Endothelial cell of umbilical vein (primary cell): ENCODE data around the gene HDAC1. TPM values are rescaled to one million over a fixed set of nuclear protein-coding genes. Genes with fewer than 3 reads are reported as not detected.

Experiments used
- BruUV-seq: library from RNA; stranded (reverse); fragments of 400-500 nt; replicated peaks from 2 replicates; lab custom pipeline; 2021; lab: Mats Ljungman, UMichigan
- CTCF ChIA-PET: fragments of 300-600, 350-600 bp; sonication (Branson Sonifier 250); formaldehyde crosslinking; loops from one replicate; lab custom pipeline; 2021; ENCODE audit warnings: antibody characterized with exemption, inconsistent platforms; lab: Charles Lee
- POLR2A ChIA-PET: fragments of 300-600, 350-600 bp; sonication (Branson Sonifier 250); formaldehyde crosslinking; loops from one replicate; lab custom pipeline; 2021; ENCODE audit warnings: antibody characterized with exemption, inconsistent platforms; lab: Charles Lee
- DNase-seq: peaks from one replicate; pipeline ENCODE4 v3.0.0-alpha.2; 2011; ENCODE audit warnings: low read depth, low spot score
- FAIRE-seq: peaks from 2 replicates; lab custom pipeline; 2011; peaks lifted over from hg19 to GRCh38; lab: Jason Lieb, UNC
- H2AFZ ChIP-seq: 2 replicates; pipeline ENCODE4 v1.6.0; 2012; ENCODE audit warnings: low read depth, low read length, control low read depth, inconsistent platforms
- H3K27ac ChIP-seq: 2 replicates; pipeline ENCODE4 v1.5.1; 2011; ENCODE audit warnings: low read depth, mild to moderate bottlenecking, control low read depth, low read length, moderate library complexity; ENCODE audit not compliant: insufficient read depth
- H3K27me3 ChIP-seq, 2 experiments: 2 replicates each; pipeline versions ENCODE4 v1.6.0 to v1.6.1; 2011; ENCODE audit warnings: low read length in 2 of 2, mixed read lengths in 1 of 2; ENCODE audit not compliant: control insufficient read depth in 2 of 2, insufficient read depth in 2 of 2
- H3K36me3 ChIP-seq, 2 experiments: 2 replicates in 1 of 2; 3 replicates in 1 of 2; pipeline ENCODE4 v1.5.1; 2011; ENCODE audit warnings: low read length in 2 of 2, mild to moderate bottlenecking in 1 of 2, moderate library complexity in 1 of 2; ENCODE audit not compliant: control insufficient read depth in 2 of 2, insufficient read depth in 2 of 2; ENCODE audit errors: extremely low read depth in 1 of 2
- H3K4me1 ChIP-seq: 3 replicates; pipeline ENCODE4 v1.5.1; 2011; ENCODE audit warnings: mild to moderate bottlenecking, low read length; ENCODE audit not compliant: control insufficient read depth, insufficient read depth; ENCODE audit errors: extremely low read depth
- H3K4me2 ChIP-seq: 2 replicates; pipeline ENCODE4 v1.6.1; 2011; ENCODE audit warnings: low read length, control low read depth, mixed read lengths; ENCODE audit not compliant: insufficient read depth
- H3K4me3 ChIP-seq, 3 experiments: fragments of 200-600 bp in 1 of 3; sonication (generic), shearing (Covaris generic) in 1 of 3; replicated peaks in 1 of 3; 2 replicates each; pipeline ENCODE4 v1.5.1; 2011 to 2016; ENCODE audit warnings: control low read depth in 3 of 3, low read length in 3 of 3, mild to moderate bottlenecking in 2 of 3, inconsistent platforms in 1 of 3, low read depth in 1 of 3, moderate library complexity in 1 of 3; ENCODE audit not compliant: insufficient read depth in 1 of 3
- H3K79me2 ChIP-seq: 2 replicates; pipeline ENCODE4 v1.6.0; 2012; ENCODE audit warnings: low read length, inconsistent platforms; ENCODE audit not compliant: control insufficient read depth, insufficient read depth
- H3K9ac ChIP-seq: replicated peaks from 2 replicates; pipeline ENCODE3; 2011; ENCODE audit warnings: low read length, control low read depth; ENCODE audit not compliant: insufficient read depth; ENCODE audit errors: extremely low read depth
- H3K9me1 ChIP-seq: replicated peaks from 3 replicates; pipeline ENCODE4 v1.6.0; 2011; ENCODE audit warnings: mild to moderate bottlenecking, low read length; ENCODE audit not compliant: control insufficient read depth, insufficient read depth; ENCODE audit errors: extremely low read depth
- H3K9me3 ChIP-seq: replicated peaks from 2 replicates; pipeline ENCODE4 v1.5.1; 2012; ENCODE audit warnings: low read length, inconsistent platforms; ENCODE audit not compliant: control insufficient read depth, insufficient read depth
- H4K20me1 ChIP-seq: replicated peaks from 2 replicates; pipeline ENCODE3; 2011; ENCODE audit warnings: mild to moderate bottlenecking, low read length; ENCODE audit not compliant: control insufficient read depth, insufficient read depth; ENCODE audit errors: extremely low read depth
- EZH2 ChIP-seq: IDR thresholded peaks from 2 replicates; pipeline ENCODE4 v1.6.1; 2012; ENCODE audit warnings: borderline replicate concordance, low read depth, mild to moderate bottlenecking, moderate library complexity, low read length, inconsistent platforms; ENCODE audit not compliant: severe bottlenecking
- GATA2 ChIP-seq: IDR thresholded peaks from 2 replicates; pipeline ENCODE4 v1.7.0; 2011; ENCODE audit warnings: low read depth, mild to moderate bottlenecking, moderate library complexity, mixed read lengths, low read length; ENCODE audit not compliant: insufficient read length, insufficient read depth
- JUN ChIP-seq: IDR thresholded peaks from 2 replicates; pipeline ENCODE4 v1.6.1; 2011; ENCODE audit warnings: borderline replicate concordance, low read depth; ENCODE audit not compliant: insufficient read length, insufficient read depth
- MYC ChIP-seq: IDR thresholded peaks from one replicate; pipeline ENCODE4 v1.6.1; 2011; ENCODE audit warnings: mild to moderate bottlenecking, low read depth, low read length
- POLR2A ChIP-seq: IDR thresholded peaks from 2 replicates; pipeline ENCODE4 v1.6.1; 2012; ENCODE audit warnings: low read depth, mild to moderate bottlenecking, control low read depth, low read length
- dilution Hi-C: fragments of 300-500 bp; cut with MboI; formaldehyde crosslinking; loops from one replicate; pipeline ENCODE4 v1.15.0; 2019; ENCODE audit warnings: low sequenced_read_pairs; ENCODE audit not compliant: extremely low pct_ligation_motif_present
- intact Hi-C: fragments of 100-400 bp; cut with micrococcal nuclease; formaldehyde crosslinking; loops from one replicate; pipeline ENCODE4 v1.10.0; 2022
- polyA plus RNA-seq, 4 experiments: library from polyadenylated mRNA; depleted of rRNA in 3 of 4; stranded (reverse) in 3 of 4; unstranded in 1 of 4; fragments of >200 nt; gene quantifications; 2 replicates each; pipeline versions ENCODE4 v1.2.1 to v1.2.3, GENCODE V29; 2011 to 2012; ENCODE audit warnings: missing spikeins in 1 of 4
- total RNA-seq: library from RNA; stranded (reverse); gene quantifications from 2 replicates; pipeline ENCODE4 v1.2.3, GENCODE V29; 2021
- TF ChIP-seq, protein P1 (sequence below): IDR thresholded peaks from 2 replicates; pipeline ENCODE4 v1.6.1; 2011; ENCODE audit not compliant: insufficient read depth, insufficient read length
- TF ChIP-seq, protein P2 (sequence below), 2 donors: IDR thresholded peaks; 1 replicate in 1 of 2; 2 replicates in 1 of 2; pipeline ENCODE4 v1.5.1; 2011; ENCODE audit warnings: low read length in 2 of 2, mild to moderate bottlenecking in 2 of 2, moderate library complexity in 2 of 2, control low read depth in 1 of 2, inconsistent platforms in 1 of 2, low read depth in 1 of 2; ENCODE audit not compliant: insufficient read depth in 1 of 2; ENCODE audit errors: extremely low read depth in 1 of 2

The HDAC1 gene
- total and polyA plus RNA-seq, 2 donors (not counting 3 experiments of a cell fraction or from before 2014, with no cell fraction given), result 138 to 141 TPM

DNA sequence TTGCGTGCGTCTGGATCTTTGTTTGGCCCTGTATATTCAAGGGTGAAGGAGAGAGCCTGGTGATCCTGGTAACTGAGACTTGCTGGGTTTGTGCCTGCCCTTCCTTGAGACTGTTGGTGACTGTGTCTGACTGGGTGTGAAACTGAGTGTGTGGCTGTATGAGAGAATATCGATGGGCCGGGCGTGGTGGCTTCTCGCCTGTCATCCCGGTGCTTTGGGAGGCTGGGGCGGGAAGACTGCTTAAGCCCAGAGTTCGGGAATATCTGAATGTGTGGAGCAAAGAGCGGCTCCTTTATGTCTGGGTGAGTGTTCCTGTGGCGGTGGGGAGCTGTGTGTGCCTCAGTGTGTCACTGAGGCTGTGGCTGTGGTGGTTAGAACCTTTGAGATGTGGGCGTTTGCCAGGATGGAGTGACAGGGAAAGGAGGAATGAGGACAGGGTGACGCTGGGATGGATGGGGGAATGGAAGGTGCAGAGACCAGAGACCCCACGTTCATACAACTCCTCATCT lies 46.8 kb downstream of the HDAC1 start:
- intact Hi-C loops (loop anchor here (5.0 kb wide), 1 partner anchor 116 kb away; the partner anchor contains the start of genes EIF3I and TMEM234), dilution Hi-C loops (no loop called here)
- BruUV-seq, result no TSS peak
- ChIA-PET POLR2A (no interaction called here), CTCF (no interaction called here)
- no peak overlapping the region for H3K27ac ChIP-seq
- H3K9ac ChIP-seq, result no peak overlapping the region
- peaks cover 0 to 5% of the 10 kb centered on the region in 2 experiments for H3K36me3 ChIP-seq
- H2AFZ ChIP-seq, result no peak overlapping the region
- H3K27me3 ChIP-seq, result no peaks in the 10 kb centered on the region
- H3K4me3 ChIP-seq, result no peak overlapping the region
- no peak overlapping the region for H3K4me2 ChIP-seq
- TF ChIP-seq EZH2, result no peak
- TF ChIP-seq GATA2, result no peak
- TF ChIP-seq, protein P1, sequence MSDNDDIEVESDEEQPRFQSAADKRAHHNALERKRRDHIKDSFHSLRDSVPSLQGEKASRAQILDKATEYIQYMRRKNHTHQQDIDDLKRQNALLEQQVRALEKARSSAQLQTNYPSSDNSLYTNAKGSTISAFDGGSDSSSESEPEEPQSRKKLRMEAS, result no peak
- no peak for TF ChIP-seq POLR2A
- TF ChIP-seq, protein P2, sequence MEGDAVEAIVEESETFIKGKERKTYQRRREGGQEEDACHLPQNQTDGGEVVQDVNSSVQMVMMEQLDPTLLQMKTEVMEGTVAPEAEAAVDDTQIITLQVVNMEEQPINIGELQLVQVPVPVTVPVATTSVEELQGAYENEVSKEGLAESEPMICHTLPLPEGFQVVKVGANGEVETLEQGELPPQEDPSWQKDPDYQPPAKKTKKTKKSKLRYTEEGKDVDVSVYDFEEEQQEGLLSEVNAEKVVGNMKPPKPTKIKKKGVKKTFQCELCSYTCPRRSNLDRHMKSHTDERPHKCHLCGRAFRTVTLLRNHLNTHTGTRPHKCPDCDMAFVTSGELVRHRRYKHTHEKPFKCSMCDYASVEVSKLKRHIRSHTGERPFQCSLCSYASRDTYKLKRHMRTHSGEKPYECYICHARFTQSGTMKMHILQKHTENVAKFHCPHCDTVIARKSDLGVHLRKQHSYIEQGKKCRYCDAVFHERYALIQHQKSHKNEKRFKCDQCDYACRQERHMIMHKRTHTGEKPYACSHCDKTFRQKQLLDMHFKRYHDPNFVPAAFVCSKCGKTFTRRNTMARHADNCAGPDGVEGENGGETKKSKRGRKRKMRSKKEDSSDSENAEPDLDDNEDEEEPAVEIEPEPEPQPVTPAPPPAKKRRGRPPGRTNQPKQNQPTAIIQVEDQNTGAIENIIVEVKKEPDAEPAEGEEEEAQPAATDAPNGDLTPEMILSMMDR (IDR thresholded peaks at IDR 0.05; ENCODE audit: extremely low read depth in 1 of 2, insufficient read depth in 1 of 2, low read depth in 1 of 2, low read length in 2 of 2), result no peak
- TF ChIP-seq JUN, result no peak
- no peak for TF ChIP-seq MYC
- H3K79me2 ChIP-seq, result peaks cover 17% of the 10 kb centered on the region
- peaks cover 11% of the 10 kb centered on the region for H3K4me1 ChIP-seq
- DNase-seq (no peak), FAIRE-seq (no peak)
- no peaks in the 10 kb centered on the region for H3K9me3 ChIP-seq
- no peaks in the 10 kb centered on the region for H3K9me1 ChIP-seq
- H4K20me1 ChIP-seq, result no peaks in the 10 kb centered on the region
